IMR-90 (cell line): ENCODE data around the gene DAND5. TPM values are rescaled to one million over a fixed set of nuclear protein-coding genes. Genes with fewer than 3 reads are reported as not detected.

Experiments
- ATAC-seq: fragments of 200-7000 bp; cut with Tn5 transposase; 2 replicates; pipeline ENCODE4 v1.9.1; 2020; ENCODE audit warnings: low read depth, mild to moderate bottlenecking, moderate library complexity
- BruUV-seq: library from RNA; stranded (reverse); fragments of 400-500 nt; replicated peaks from 2 replicates; lab custom pipeline; 2021; lab: Mats Ljungman, UMichigan
- CTCF ChIA-PET: fragments of 300-600 bp; formaldehyde crosslinking; extraction: SDS; loops from one replicate; lab custom pipeline; 2021; ENCODE audit warnings: antibody characterized with exemption; lab: Yijun Ruan, JAX
- POLR2A ChIA-PET: fragments of 300-600 bp; sonication (Branson Sonifier 250); formaldehyde crosslinking; loops from one replicate; lab custom pipeline; 2022; ENCODE audit warnings: antibody characterized with exemption; ENCODE audit not compliant: unreplicated experiment; lab: Charles Lee
- DNase-seq: peaks from one replicate; pipeline ENCODE4 v3.0.0; 2013
- H2AFZ ChIP-seq: replicated peaks from 2 replicates; pipeline ENCODE3; 2013; ENCODE audit warnings: low read length, mild to moderate bottlenecking; ENCODE audit not compliant: poor library complexity
- H2AK5ac ChIP-seq: 2 replicates; pipeline ENCODE4 v1.6.1; 2013; ENCODE audit warnings: low read depth, low read length, inconsistent platforms
- H2AK9ac ChIP-seq: replicated peaks from 2 replicates; pipeline ENCODE3; 2013; ENCODE audit warnings: mild to moderate bottlenecking, low read depth, low read length, moderate library complexity; ENCODE audit not compliant: poor library complexity
- H2BK120ac ChIP-seq: 2 replicates; pipeline ENCODE4 v1.6.1; 2013; ENCODE audit warnings: low read depth, low read length, inconsistent platforms
- H2BK15ac ChIP-seq: 3 replicates; pipeline ENCODE4 v1.6.1; 2013; ENCODE audit warnings: low read depth, low read length, inconsistent platforms
- H2BK20ac ChIP-seq: 2 replicates; pipeline ENCODE4 v1.6.1; 2013; ENCODE audit warnings: low read depth, mild to moderate bottlenecking, inconsistent platforms, low read length, moderate library complexity
- H2BK5ac ChIP-seq: 2 replicates; pipeline ENCODE4 v1.6.1; 2013; ENCODE audit warnings: mild to moderate bottlenecking, low read depth, low read length, inconsistent platforms; ENCODE audit not compliant: poor library complexity, severe bottlenecking
- H3K14ac ChIP-seq: replicated peaks from 2 replicates; pipeline ENCODE4 v1.6.1; 2013; ENCODE audit warnings: low read depth, low read length, inconsistent platforms
- H3K18ac ChIP-seq: 2 replicates; pipeline ENCODE4 v1.6.1; 2013; ENCODE audit warnings: low read depth, low read length, control low read depth
- H3K23ac ChIP-seq: 2 replicates; pipeline ENCODE4 v1.6.1; 2013; ENCODE audit warnings: low read depth, low read length, inconsistent platforms
- H3K27ac ChIP-seq: 2 replicates; pipeline ENCODE4 v1.5.1; 2013; ENCODE audit warnings: mild to moderate bottlenecking, control low read depth, low read length; ENCODE audit not compliant: insufficient read depth
- H3K27me3 ChIP-seq: 2 replicates; pipeline ENCODE4 v1.6.1; 2013; ENCODE audit warnings: low read length; ENCODE audit not compliant: control insufficient read depth, insufficient read depth
- H3K36me3 ChIP-seq: 2 replicates; pipeline ENCODE4 v1.6.1; 2013; ENCODE audit warnings: low read length, mixed read lengths; ENCODE audit not compliant: control insufficient read depth, insufficient read depth
- H3K4ac ChIP-seq: 2 replicates; pipeline ENCODE4 v1.6.1; 2013; ENCODE audit warnings: low read depth, low read length, inconsistent platforms
- H3K4me1 ChIP-seq: 2 replicates; pipeline ENCODE4 v1.6.1; 2013; ENCODE audit warnings: low read length, mixed read lengths; ENCODE audit not compliant: control insufficient read depth, insufficient read depth
- H3K4me2 ChIP-seq: 2 replicates; pipeline ENCODE4 v1.6.1; 2013; ENCODE audit warnings: low read depth, mild to moderate bottlenecking, control low read depth, low read length, moderate library complexity
- H3K4me3 ChIP-seq: 2 replicates; pipeline ENCODE4 v1.5.1; 2013; ENCODE audit warnings: low read depth, mild to moderate bottlenecking, control low read depth, low read length, moderate library complexity; ENCODE audit not compliant: insufficient read depth
- H3K56ac ChIP-seq: 2 replicates; pipeline ENCODE4 v1.6.1; 2013; ENCODE audit warnings: low read length, inconsistent platforms; ENCODE audit not compliant: insufficient read depth; ENCODE audit errors: extremely low read depth
- H3K79me1 ChIP-seq, 2 experiments: 2 replicates each; pipeline ENCODE4 v1.6.1; 2013; ENCODE audit warnings: low read length in 2 of 2, inconsistent platforms in 1 of 2, low read depth in 1 of 2
- H3K9ac ChIP-seq: 2 replicates; pipeline ENCODE4 v1.6.1; 2013; ENCODE audit warnings: low read depth, low read length, control low read depth
- H3K9me1 ChIP-seq: 2 replicates; pipeline ENCODE4 v1.6.1; 2013; ENCODE audit warnings: low read length, inconsistent platforms; ENCODE audit not compliant: insufficient read depth
- H3K9me3 ChIP-seq: 2 replicates; pipeline ENCODE4 v1.6.1; 2013; ENCODE audit warnings: low read length; ENCODE audit not compliant: control insufficient read depth, insufficient read depth
- H4K20me1 ChIP-seq: 2 replicates; pipeline ENCODE4 v1.6.1; 2013; ENCODE audit warnings: low read length, inconsistent platforms; ENCODE audit not compliant: insufficient read depth
- H4K5ac ChIP-seq: 2 replicates; pipeline ENCODE4 v1.6.1; 2013; ENCODE audit warnings: mild to moderate bottlenecking, low read depth, low read length, control low read depth
- H4K8ac ChIP-seq, 2 experiments: 2 replicates each; pipeline ENCODE4 v1.6.1; 2013; ENCODE audit warnings: low read depth in 2 of 2, low read length in 2 of 2, control low read depth in 1 of 2, inconsistent platforms in 1 of 2
- H4K91ac ChIP-seq: 2 replicates; pipeline ENCODE4 v1.6.1; 2013; ENCODE audit warnings: low read depth, low read length, inconsistent platforms; ENCODE audit not compliant: insufficient read depth
- BHLHE40 ChIP-seq: fragments of 150-350 bp; IDR thresholded peaks from 2 replicates; pipeline ENCODE4 v1.6.1; 2016; ENCODE audit warnings: mild to moderate bottlenecking, low read depth, low read length
- MXI1 ChIP-seq: IDR thresholded peaks from 2 replicates; pipeline ENCODE4 v1.6.1; 2012; ENCODE audit warnings: low read depth, mild to moderate bottlenecking, low read length, moderate library complexity, borderline replicate concordance
- POLR2A ChIP-seq: IDR thresholded peaks from 2 replicates; pipeline ENCODE4 v1.6.1; 2012; ENCODE audit warnings: mild to moderate bottlenecking, low read depth, low read length
- RAD21 ChIP-seq: IDR thresholded peaks from 2 replicates; pipeline ENCODE4 v1.6.1; 2012; ENCODE audit warnings: low read length, improper control_type of control experiment
- WGBS, 2 experiments: methylation state at CpG; one replicate each; pipeline versions ENCODE4 v1.1.5 to v1.1.7; 2013; ENCODE audit warnings: missing lambda C conversion rate in 2 of 2; ENCODE audit not compliant: insufficient read length in 1 of 2; ENCODE audit errors: extremely low coverage in 2 of 2; 5-methylcytosine and 5-hydroxymethylcytosine counted together
- dilution Hi-C: fragments of 300-500 bp; cut with HindIII; formaldehyde crosslinking; loops from one replicate; pipeline ENCODE4 v1.14.3; 2018; ENCODE audit warnings: low sequenced_read_pairs; ENCODE audit not compliant: unreplicated experiment
- in situ Hi-C: fragments of 300-500 bp; cut with MboI; formaldehyde crosslinking; loops from 3 replicates; pipeline ENCODE4 v1.14.3; 2019; ENCODE audit warnings: low sequenced_read_pairs, inconsistent platforms, mixed read lengths
- intact Hi-C: fragments of 100-400 bp; cut with micrococcal nuclease; formaldehyde crosslinking; loops from 2 replicates; pipeline ENCODE4 v1.10.0; 2022
- polyA plus RNA-seq, 3 experiments: library from polyadenylated mRNA; depleted of rRNA; stranded (reverse); fragments of >200 nt; gene quantifications; 2 replicates each; pipeline ENCODE4 v1.2.3, GENCODE V29; 2012; ENCODE audit warnings: low replicate concordance in 1 of 3
- total RNA-seq: library from RNA; depleted of rRNA; stranded (reverse); fragments of >200 nt; gene quantifications from 2 replicates; pipeline ENCODE4 v1.2.3, GENCODE V29; 2012
- TF ChIP-seq, protein P1 (sequence below): fragments of 150-350 bp; IDR thresholded peaks from 2 replicates; pipeline ENCODE4 v1.6.1; 2017; ENCODE audit warnings: mild to moderate bottlenecking, antibody characterized with exemption, low read length, low read depth

DAND5 gene
- total and polyA plus RNA-seq, 2 of the 4 experiments (the other 2 are of a cell fraction), result 0.03 TPM; not detected in 1

DNA sequence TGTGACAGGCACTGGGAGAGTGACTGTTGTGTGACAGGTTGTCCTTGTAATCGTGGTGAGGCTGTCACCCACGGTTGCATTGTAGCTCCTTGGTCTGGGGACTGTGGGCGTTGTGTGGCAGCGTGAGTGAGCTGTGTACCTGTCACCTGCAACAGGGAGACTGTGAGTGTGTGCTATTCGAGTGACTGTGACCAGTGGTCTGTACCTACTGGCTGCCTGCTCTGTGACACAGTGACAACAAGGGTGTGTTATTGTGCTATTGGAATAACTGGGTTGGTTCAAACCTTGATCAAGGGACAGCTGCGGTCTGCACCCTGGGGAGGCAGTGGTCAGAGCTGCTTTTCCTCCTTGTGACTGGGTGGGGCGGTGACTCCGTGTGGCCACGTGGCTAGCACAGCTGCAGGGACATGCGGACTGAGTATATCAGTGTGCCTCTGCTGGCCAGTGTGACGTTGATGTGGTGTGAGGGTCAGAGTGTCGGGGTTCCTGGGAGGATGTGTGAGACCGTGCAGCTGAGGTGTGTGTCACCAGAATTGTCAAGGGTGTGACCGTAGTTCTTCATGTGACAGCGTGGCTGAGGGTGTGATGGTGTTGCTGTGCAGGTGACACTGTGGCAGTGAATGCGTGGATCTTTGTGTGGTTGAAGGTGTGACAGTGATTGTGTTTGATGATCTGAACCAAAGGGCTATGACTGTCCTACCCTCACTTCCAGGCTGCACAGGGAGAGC is 15.8 kb downstream of the DAND5 start:
- H2AK9ac ChIP-seq, result peak overlapping the region; percentile 91
- H4K8ac ChIP-seq, result peak overlapping the region in 1 of 2 experiments; percentile 61; a peak in 1 of 4 replicates
- 53% methylated on average over 8 of the region's 16 CpGs; no CpG with 5 or more reads in 1 of the 2 experiments for WGBS, 2 experiments
- CTCF ChIA-PET, result interaction anchor here (1.0 to 4.3 kb wide), 2 partner anchors 20 to 76 kb away, joined by 3 to 25 read pairs; no protein-coding TSS in a partner anchor
- in situ Hi-C loops (loop anchor here (25.0 kb wide), 1 partner anchor 752 kb away; a partner anchor contains a TSS), dilution Hi-C loops (no loop called here), intact Hi-C loops (loop anchor here (5.0 kb wide), 1 partner anchor 47 kb away; no protein-coding TSS in a partner anchor)
- peak overlapping the region; percentile 24; the same call in 1 of the 3 replicates for H2BK15ac ChIP-seq
- no peak overlapping the region for H3K9ac ChIP-seq
- 0 out of 2 replicates have a peak, but pooled peaks cover 4% of the 10 kb centered on the region for H3K9me1 ChIP-seq
- no peak overlapping the region for H3K4me2 ChIP-seq
- H4K91ac ChIP-seq, result peak overlapping the region; percentile 32; the same call in 1 of the 2 replicates
- H3K4me1 ChIP-seq, result peaks cover 3% of the 10 kb centered on the region; the same call in 1 of the 2 replicates
- no peak overlapping the region; the same call in 1 of the 2 replicates for H3K23ac ChIP-seq
- no peak overlapping the region for H2BK120ac ChIP-seq
- no peak overlapping the region for H4K5ac ChIP-seq
- H4K20me1 ChIP-seq, result no peaks in the 10 kb centered on the region
- H2AK5ac ChIP-seq, result peak overlapping the region; percentile 89; the same call in 1 of the 2 replicates
- no TSS peak for BruUV-seq
- no peak overlapping the region for H2BK20ac ChIP-seq
- H3K56ac ChIP-seq, result no peak overlapping the region
- H3K14ac ChIP-seq, result peak overlapping the region; percentile 10; the same call in 1 of the 2 replicates
- no peaks in the 10 kb centered on the region; a peak in 1 of 4 replicates for H3K79me1 ChIP-seq
- H3K27ac ChIP-seq, result no peak overlapping the region
- H3K9me3 ChIP-seq, result no peaks in the 10 kb centered on the region
- H3K36me3 ChIP-seq, result no peaks in the 10 kb centered on the region
- TF ChIP-seq RAD21 (no peak), MXI1 (peak; percentile 76), BHLHE40 (peak; percentile 52; the same call in 1 of the 2 replicates), POLR2A (no peak)
- TF ChIP-seq, protein P1, sequence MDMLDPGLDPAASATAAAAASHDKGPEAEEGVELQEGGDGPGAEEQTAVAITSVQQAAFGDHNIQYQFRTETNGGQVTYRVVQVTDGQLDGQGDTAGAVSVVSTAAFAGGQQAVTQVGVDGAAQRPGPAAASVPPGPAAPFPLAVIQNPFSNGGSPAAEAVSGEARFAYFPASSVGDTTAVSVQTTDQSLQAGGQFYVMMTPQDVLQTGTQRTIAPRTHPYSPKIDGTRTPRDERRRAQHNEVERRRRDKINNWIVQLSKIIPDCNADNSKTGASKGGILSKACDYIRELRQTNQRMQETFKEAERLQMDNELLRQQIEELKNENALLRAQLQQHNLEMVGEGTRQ, result peak; percentile 83
- DNase-seq (peak; percentile 76), ATAC-seq (no peak; the same call in 1 of the 2 replicates)
- H3K4me3 ChIP-seq, result no peak overlapping the region
- no peak overlapping the region for H2BK5ac ChIP-seq
- peak overlapping the region; percentile 18; the same call in 1 of the 2 replicates for H3K4ac ChIP-seq
- POLR2A ChIA-PET, result no interaction called here
- H2AFZ ChIP-seq, result peak overlapping the region; percentile 69
- no peak overlapping the region for H3K18ac ChIP-seq
- H3K27me3 ChIP-seq, result no peaks in the 10 kb centered on the region
